ENCODE measurements around the gene CUL9.

CUL9 gene

DNA sequence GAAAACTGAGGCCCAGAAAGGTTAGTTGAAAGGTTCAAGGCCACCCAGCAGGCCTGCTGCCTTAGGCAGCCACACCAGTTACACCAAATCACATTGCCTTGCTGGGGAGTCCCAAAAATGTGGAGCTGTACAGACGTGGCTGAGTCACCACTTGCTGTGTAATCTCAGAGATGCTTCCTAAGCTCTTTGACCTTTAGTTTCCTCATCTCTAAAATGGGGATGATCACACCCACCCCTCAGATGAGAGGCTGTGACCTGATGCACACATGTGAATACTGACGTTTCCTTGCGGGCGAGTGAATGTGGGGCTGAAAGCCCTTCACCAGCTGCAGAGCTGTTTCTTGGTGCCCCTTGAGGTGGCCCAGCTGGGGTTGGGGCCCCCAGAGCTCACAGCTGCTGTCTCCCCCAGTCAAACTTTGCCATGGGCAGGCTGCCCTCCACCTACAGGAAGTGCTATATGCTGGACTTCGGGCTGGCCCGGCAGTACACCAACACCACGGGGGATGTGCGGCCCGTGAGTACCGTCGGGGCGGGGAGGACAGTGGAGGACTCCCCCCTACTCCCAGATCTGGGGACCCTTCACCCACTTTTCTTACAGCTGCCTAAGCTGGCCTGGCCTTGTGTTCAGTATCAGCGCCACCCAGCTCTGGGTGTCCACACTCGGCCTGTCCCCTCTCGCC is 72.3 kb downstream of the CUL9 start:
- no peak for DNase-seq (ENCODE audit: low read depth in 3 of 3, low spot score in 1 of 3)

DNA sequence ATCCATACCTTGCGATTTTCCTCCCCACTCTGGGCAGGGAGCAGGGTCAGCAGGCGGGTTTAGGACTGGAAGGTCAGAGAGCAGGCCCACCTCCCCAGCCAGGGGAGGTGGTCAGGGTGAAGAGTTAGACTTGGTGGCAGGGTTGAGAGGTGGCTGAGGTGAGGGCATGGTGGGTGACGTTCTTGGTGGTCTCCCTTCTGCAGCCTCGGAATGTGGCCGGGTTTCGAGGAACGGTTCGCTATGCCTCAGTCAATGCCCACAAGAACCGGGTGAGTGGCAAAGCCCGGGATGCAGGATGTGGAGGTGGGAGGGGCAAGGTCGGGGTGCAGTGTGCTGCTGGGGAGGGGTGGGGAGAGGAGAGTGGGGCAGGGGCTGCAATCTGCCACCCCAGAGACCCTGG is 72.8 kb downstream of the CUL9 start:
- DNase-seq (ENCODE audit: low read depth in 3 of 3, low spot score in 1 of 3): no peak

DNA sequence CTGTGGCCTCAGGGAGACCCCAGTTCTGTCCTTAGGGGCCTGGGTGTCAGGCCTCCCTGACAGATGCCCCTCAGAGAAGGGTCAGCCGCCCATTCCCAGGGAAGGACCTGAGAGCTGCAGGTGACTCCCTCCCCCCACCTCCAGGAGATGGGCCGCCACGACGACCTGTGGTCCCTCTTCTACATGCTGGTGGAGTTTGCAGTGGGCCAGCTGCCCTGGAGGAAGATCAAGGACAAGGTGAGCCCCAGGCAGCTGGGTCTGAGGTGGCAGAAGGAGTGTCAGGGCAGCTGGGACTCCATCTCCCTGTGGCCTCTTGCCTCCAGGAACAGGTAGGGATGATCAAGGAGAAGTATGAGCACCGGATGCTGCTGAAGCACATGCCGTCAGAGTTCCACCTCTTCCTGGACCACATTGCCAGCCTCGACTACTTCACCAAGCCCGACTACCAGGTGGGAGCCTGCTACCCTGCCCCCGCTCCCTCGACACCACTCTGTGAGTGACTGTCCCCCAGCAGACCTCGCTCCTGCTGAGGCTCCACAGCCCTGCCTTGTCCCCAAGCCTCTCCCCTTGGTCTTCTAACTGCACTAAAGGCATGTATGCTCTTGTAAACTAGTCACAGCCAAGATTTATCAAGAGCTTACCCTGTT is 73.5 kb downstream of the CUL9 start:
- no peak for DNase-seq (ENCODE audit: low read depth in 3 of 3, low spot score in 1 of 3)

DNA sequence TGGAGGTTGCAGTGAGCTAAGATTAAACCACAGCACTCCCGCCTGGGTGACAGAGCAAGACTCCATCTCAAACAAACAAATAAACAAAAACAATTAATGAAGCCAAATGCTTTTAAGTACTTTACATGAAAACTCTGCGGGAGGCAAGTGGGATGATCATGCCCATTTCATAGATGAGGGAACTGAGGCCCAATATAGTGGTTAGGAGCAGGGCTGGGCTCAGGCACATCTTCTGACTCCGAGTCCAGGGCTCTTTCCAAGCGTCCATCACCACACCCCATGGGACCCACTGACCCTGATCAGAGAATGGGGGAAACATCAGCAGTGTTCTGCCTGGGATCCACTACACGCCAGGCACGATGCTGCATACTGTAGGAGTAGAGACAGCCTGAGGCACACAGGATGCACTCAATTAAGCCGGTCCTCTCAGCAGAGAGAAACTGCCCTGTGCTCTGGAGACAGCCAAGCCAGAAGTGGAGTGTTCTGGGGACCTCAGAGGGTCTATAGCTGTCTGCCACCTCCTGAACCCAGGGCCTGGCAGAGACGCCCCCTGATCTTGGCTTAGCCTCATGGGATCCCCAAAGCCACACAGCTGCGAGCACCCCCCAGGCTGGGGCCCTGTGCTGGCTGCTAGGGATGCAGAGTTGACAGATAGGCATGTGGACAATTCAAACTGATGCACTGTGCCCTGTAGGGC is 74.8 kb downstream of the CUL9 start:
- no peak for DNase-seq (ENCODE audit: low read depth in 3 of 3, low spot score in 1 of 3)

DNA sequence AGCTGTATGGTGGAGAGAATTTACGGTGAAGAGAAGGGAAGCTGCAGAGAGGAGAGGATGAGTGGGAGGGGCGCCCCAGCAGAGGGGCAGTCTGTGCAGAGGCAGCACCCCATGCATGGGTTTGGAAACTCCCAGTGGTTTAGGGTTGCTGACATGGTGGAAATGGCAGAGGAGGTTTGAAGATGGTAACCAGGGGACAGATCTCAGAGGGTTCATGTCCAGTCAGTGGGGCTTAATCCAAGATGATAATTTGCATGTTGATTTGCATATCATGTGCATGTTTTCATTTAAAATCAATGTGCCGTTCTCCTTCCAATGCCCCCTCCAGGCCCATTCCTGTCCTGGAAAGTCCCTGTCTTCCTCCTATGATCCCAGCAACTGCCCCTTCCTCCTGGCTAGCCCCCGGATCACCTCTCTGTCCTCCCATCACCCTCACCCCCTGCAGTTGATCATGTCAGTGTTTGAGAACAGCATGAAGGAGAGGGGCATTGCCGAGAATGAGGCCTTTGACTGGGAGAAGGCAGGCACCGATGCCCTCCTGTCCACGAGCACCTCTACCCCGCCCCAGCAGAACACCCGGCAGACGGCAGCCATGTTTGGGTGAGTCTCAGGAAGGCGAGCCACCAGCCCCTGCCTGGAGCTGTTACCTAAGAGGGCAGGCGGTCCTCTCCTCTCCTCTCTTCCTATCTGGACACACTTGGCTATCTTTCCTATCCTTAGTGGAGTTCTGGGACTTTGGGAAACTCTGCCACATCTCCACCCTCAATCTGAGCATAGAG is 75.6 kb downstream of the CUL9 start:
- no peak for DNase-seq (ENCODE audit: low read depth in 3 of 3, low spot score in 1 of 3)

DNA sequence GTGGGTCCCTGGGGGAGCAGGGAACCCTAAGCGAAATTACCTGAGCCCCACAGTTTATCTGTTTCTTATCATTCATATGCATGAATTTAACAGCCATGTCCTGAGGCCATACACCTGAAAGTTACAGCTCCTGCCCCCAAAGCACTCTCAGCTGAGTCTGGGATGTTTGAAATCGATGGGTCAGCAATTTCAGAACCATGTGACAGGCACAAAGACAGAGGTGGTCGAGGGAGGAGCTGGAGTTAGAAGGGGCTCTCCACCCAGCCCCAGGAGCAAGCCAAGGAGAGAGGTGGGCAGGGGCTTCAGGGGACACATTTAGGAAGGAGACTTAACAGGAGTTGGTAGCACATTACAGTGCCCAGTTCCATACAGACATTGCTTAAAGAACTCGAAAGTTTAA is 76.2 kb downstream of the CUL9 start:
- no peak for DNase-seq (ENCODE audit: low read depth in 3 of 3, low spot score in 1 of 3)

DNA sequence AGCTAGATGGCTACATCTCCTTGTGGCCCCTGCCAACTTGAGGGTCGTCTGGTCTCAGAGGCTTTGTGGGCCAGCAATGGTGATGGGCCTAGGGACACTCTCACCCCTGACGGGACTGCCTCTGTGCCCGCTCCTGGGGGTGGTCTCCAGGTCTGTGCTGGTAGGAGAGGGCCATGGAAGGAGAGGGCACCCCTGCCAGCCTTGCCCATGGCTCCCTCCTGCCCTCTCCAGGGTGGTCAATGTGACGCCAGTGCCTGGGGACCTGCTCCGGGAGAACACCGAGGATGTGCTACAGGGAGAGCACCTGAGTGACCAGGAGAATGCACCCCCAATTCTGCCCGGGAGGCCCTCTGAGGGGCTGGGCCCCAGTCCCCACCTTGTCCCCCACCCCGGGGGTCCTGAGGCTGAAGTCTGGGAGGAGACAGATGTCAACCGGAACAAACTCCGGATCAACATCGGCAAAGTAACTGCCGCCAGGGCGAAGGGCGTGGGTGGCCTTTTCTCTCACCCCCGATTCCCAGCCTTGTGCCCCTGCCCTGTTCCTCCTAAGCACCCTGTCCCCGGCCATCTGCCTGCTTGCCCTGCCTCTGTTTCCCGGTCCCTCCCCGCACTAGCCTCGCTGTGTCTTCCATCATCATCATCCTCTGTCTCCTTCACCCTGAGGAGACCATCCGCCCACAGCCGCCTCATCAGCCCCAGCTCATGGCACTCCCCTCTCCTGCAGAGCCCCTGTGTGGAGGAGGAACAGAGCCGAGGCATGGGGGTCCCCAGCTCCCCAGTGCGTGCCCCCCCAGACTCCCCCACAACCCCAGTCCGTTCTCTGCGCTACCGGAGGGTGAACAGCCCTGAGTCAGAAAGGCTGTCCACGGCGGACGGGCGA is 77.1 kb downstream of the CUL9 start:
- no peak for DNase-seq (ENCODE audit: low read depth in 3 of 3, low spot score in 1 of 3)

DNA sequence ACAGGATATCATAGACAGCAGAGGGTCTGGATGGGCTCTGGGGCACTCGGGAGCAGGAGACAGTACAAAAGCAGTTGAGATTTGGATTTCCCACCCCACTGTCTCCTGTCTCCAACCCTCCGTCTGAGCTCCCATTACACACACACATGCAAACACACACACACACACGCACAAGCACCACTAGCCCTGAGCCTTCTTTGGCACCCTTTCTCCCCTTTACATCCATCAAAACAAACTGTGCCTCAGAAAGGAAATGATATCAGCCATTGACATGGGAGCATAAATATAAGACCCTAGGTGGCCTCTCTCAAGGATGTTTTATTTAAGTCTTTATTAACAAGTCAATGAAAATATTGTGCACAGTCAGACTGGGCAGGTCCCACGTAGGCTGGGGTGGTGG is 78.8 kb downstream of the CUL9 start:
- DNase-seq (ENCODE audit: low read depth in 3 of 3, low spot score in 1 of 3): no peak

DNA sequence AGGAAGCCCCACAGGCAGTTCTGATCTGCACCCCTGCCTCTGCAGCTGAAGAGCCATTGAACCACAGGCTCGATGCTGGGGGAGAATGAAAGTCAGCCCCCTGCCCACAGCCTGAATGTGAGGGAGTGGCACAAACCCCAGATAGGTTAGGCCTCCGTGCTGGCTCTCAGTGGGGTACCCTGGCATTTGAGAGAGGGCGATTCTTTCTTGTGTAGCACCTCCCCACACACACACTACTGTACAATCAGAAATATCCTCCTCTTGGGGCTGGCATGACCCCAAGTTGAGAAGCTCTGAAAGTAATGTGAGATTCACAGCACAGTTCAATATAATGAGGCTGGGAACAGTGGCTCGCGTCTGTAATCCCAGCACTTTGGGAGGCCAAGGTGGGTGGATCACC is 79.2 kb downstream of the CUL9 start:
- no peak for DNase-seq (ENCODE audit: low read depth in 3 of 3, low spot score in 1 of 3)

DNA sequence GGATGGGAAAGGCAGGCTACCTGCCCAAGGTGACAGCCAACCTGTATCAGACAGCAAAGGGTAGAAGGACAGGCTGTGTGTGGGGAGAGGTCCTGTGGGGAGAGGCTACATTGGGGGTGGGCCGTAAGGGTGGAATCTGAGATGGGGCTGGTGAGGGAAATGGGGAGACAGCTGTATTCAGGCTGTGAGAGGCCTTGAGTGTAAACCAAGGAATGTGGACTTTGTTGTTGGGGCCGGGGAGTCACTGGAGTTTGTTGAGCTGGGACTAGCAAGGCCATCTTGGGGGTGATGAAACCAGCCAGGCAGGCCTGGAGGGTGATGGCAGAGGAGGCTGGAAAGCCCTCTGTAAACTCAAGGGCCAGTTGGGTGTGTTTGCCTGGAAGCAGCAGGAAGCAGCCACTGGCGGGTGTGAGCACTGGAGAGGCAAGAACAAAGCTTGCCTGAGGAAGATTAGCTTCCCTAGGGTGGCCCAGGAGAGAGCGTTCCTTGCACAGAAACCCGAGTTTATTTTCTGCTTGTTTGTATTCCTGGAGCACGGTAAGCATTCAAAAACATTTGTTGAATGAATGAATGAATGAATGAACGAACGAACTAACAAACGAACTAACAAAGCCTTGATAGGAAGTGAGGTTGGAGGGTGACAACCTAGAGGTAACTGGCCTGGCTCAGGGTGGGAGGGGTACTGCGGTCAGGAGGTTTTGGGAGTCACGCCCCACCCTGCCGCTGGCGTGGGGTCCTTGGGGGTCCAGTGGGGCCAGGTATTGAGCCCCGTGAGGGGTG is 80.2 kb downstream of the CUL9 start:
- DNase-seq (ENCODE audit: low read depth in 3 of 3, low spot score in 1 of 3): no peak

DNA sequence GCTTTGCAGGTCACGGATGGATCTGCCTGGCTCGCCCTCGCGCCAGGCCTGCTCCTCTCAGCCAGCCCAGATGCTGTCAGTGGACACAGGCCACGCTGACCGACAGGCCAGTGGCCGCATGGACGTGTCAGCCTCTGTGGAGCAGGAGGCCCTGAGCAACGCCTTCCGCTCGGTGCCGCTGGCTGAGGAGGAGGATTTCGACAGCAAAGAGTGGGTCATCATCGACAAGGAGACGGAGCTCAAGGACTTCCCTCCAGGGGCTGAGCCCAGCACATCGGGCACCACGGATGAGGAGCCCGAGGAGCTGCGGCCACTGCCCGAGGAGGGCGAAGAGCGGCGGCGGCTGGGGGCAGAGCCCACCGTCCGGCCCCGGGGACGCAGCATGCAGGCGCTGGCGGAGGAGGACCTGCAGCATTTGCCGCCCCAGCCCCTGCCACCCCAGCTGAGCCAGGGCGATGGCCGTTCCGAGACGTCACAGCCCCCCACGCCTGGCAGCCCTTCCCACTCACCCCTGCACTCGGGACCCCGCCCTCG is 80.9 kb downstream of the CUL9 start:
- DNase-seq (ENCODE audit: low read depth in 3 of 3, low spot score in 1 of 3): no peak

DNA sequence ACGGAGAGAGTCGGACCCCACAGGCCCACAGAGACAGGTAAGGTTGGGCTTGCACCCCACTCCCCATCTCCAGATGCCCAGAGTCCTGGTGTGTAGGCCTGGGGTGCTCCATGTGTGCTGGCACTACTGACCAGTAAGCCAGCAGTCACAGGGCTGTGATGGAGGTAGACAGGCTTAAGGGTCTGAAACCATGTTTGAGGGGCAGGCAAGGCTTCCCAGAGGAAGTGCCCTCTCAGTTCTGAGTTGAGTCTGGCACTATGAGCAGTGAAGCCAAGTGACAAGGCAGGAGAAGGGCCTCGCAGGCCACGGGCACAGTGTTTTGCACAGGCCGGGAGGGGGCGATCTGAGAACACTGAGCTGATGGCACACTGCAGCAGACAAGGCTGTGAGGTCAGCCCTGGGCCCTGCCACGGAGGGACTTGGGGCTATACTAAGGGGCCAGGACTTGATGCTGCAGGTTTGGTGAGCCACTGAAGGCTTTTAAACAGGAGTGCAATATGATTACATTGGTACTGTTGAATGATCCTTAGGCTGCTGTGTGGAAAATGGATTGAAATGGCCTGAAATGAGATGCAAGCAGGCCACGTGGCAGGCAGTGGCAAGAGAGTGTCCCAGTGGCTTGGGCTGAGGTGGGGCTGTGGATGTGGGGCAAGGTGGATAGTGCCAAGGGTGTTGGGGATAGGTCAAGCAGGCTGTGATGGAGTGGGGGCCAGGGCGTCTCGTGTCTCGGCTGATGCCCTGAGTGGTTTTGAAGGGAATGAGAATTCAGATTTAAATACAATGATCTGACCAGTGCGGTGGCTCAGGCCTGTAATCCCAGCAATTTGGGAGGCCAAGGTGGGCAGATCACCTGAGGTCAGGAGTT is 81.5 kb downstream of the CUL9 start:
- peak; percentile 49 to 64 (median 53) for DNase-seq (ENCODE audit: low read depth in 3 of 3, low spot score in 1 of 3)

DNA sequence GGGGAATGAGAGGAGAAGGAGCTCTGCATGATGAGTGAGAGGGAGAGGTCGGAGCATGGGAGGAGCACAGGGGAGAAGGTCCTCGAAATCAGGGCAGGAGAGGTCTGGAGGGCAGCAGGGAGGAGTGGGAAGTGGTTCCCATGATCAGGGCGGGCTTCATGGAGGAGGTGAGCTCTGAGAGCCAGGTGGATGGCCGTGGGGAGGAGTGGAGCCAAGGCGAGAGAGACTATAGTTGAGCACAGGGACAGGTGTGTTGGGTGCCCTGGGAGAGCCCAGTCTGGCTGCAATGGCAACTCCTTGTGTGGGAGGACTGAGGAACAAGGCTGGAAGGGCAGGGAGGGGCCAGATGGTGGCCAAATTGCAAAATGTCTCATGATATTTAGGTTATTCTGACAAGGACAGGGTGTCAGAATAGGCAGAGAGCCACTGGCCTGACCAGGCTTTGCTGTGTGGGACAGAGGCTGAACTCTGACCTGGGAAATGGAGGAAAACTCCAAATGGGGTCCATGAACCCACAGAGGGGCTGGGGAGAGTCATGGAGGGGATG is 82.7 kb downstream of the CUL9 start:
- DNase-seq (ENCODE audit: low read depth in 3 of 3, low spot score in 1 of 3): no peak

DNA sequence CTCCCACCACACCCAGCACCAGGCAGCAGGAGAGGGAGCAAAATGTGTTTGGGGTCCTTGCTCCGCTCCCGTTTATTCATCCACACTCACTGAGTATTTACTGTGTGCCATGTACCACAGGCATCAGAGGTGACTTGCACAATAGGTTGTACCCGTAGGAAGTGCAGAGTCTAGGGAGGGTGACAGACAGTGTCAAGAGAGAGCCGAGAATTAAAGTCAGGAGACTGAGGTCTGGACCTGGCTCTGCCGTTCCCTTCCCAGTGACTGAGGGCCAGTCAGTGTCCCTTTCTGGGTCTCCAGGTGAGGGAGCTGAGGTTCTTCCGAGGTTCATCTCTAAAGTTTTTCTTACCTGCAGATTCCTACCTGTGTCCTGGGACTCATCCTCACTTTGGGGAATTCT is 83.6 kb downstream of the CUL9 start:
- DNase-seq (ENCODE audit: low read depth in 3 of 3, low spot score in 1 of 3): no peak

DNA sequence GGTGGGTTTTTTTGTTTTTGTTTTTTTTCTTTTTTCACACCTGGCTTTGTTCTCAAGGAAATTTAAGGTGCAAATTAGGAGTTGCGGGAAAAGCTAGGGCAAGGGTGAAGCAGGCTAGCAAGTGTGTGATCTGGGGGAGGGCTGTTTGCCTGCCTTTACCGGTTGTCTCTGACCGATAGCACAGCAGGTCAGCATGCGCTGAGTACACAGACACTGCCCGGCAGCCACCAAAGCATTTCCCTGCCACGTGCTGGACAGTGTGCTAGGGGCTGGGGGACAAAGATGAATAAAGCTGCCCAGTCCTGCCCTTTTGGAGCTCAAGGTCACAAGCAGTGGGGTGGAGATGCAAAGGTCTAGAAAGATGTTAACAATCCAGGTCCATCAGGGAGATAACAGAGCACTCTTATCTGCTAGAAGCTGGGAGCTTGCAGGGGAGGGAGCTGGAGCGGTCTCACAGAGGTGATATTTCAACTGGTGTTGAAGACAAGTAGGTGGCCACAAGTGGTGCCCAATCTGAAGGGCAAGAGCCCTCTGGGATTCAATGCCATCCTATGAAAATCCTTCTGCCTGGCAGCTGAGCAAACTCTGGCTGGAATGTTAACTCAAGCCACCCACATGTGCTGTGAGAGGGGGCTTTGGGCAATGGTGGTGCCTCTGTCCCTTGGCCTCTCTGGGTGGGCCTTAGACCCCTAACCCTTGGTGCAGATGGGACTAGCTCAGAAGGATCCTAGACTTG is 85.8 kb downstream of the CUL9 start:
- no peak for DNase-seq (ENCODE audit: low read depth in 3 of 3, low spot score in 1 of 3)

DNA sequence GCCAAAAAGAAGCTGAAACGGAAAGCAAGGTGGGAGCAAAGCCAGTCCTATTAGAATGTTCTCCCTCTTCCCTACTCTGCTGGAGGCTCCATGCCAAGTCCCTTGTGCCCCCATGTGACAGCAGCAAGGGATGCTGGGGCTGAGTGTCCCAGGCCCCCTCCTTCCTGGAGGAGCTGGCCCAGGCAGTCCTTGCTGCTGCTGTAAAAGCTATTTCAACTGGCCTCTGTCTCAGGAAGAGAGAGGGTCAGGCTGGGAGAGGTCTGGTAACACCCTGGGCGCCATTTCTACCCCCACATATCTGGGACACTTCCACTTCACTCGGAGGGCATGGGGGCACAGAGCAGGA is 86.3 kb downstream of the CUL9 start:
- DNase-seq (ENCODE audit: low read depth in 3 of 3, low spot score in 1 of 3): no peak

DNA sequence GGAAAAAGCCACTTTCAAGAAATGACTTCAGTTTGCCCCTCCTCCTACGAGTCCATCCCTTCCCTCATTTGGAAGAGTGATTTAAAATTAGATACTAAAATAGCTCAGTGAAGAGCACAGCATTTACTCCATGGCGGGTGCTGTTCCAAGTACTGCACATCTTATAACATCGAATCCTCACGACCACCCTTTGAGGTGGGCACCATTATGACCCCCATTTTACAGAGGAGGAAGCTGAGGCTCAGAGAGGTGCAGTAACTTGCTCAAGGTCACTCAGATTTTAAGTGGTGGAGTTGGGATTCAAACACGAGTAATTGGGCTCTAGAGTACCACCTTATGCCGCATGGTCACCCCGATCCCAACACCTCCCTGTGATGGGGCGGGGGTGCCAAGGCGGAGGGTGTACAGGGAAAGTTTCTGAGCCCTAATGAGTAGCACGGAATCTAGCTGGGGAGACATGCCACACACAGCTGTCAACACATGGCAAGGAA is 86.8 kb downstream of the CUL9 start:
- no peak for DNase-seq (ENCODE audit: low read depth in 3 of 3, low spot score in 1 of 3)

Measured in stimulated activated CD4-positive, alpha-beta T cell treated with anti-CD3 and anti-CD28 coated beads, TNF-alpha, amount 100 ng/mL, for 1 hour (primary cell).